Suppressor macrophage (primary cell): ENCODE data around the gene VWA8.
A peak's percentile ranks its signal among the peaks of the same experiment; 100 is the strongest.

Experiments
- DNase-seq, 4 experiments: peaks; one replicate each; pipeline ENCODE4 v3.0.0-alpha.2; 2020 to 2022

Gene VWA8

DNA sequence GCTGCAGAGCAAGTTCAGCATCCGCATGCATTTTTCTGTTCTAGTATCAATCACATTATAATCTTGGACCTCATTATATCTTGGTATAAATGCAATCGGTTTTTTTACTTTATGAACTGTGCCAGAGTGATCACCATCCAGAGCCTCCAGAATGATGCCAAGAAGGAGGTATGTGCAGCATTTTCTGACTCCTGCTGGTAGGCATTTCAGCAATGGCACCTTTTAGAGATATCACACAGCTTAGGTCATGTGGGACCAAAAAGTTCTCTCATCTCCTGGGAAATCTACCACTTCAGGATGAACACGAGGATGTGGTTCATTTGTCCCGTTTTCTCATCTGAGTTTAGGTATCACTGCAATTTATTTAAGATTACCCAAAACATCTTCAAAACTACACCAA, 220.4 kb downstream of the VWA8 start:
- DNase-seq: no peak

DNA sequence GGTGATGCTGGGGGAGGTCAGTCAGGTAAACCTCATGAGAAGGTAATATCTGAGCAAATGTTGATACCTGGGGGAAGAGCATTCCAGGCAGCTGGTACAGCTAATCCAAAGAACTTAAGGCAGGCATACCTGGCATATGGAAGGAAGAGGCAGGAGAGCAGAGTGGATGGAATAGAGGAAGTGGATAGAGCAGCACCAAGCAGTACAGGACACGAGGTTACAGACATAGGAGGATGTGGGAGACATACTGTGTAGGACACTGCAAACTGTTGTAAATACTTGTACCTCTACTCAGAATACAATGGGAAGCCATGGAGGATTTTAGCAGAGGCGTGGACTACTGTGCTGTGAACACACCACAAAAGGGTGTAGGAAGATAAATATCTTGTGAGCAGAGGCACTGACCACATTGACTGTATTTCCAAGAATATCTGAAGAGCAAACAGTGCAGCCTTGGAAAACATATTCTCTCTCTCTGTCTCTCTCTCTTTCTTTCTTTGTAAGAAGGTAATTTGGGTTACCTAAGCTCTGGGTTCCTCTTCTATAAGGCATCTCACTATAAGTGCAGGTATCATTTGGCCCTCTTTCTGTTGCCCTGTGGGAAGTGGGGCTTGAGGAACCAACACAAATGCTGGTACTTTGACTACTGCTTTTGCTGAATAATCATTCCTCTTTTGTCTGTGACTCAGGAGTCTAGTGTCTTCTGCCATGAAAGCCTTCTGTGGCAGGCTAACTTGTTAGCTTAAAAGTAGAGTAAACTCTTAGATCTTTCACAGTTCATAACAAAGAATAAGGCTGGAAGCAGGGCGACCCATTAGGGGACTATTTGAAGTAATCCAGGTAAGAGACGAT, 238.0 kb downstream of the VWA8 start:
- DNase-seq: peak in 2 of 4 experiments; percentile 12 to 37

DNA sequence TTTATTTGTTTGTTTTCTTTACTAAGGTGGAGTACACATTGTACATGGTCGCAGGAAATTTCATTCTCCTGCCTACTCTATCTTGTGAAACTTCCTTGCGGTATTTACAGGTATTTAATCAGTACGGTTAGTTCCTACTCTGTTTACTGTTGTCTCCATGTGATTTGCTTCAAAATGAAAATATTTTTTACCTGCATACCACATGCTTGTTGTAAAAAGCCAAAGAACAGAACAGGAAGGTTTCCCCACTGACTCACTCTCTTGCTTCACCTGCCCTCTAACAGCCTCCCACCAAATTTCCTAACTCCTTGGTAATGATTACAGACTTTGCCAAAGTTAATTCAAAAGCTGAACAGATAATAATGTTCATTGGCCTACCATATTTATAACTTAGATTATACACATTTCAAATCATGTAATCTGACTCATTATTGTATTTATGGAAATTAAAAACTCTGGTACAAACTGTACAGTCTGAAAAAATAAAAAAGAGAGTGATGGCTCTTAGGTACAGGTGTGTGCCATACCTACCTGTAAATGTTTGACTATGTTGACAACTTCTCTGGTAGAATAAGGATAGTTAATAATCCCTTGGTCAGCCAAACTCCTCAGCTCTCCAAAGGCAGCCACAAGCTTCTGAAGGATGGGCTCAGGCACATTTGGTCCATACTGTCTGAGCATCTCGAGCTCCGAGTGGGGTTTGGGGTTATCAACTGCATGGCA, 239.9 kb downstream of the VWA8 start:
- no peak for DNase-seq

DNA sequence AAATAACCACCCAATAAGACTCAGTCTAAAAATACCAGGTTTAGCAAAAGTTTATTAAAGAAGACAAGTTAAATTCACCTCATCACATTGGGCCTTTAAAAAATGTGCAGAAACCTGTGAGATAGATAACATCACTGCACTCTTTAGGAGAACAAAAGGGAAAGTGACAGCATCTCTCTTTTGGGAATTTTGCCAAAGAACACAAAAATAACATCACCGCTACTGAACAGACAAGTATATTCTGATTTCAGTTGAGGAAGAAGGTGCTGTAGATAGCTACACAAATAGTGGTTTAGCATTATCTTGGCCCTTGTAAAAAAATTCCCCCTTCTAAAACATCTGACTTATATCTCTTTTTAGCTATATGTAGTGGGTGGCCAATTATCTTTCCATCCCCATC, 244.7 kb downstream of the VWA8 start:
- no peak for DNase-seq

DNA sequence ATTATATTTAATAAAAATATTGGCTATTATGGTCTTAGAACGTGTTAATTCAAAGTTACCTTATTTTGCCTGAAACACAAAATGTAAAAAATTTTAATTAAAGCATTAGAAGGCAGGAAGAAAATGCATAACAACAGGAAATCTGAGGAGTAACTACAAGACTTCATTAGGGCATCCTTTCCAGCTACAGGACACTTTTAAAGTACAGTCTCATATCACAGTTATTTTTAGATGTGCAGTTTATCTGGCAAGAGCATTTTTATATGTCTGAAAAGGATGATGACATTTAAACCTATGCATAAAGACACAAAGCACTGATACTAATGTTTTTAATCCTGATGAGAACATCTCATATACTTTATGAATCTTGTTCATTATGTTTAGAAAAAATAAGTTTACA, 247.5 kb downstream of the VWA8 start:
- no peak for DNase-seq

DNA sequence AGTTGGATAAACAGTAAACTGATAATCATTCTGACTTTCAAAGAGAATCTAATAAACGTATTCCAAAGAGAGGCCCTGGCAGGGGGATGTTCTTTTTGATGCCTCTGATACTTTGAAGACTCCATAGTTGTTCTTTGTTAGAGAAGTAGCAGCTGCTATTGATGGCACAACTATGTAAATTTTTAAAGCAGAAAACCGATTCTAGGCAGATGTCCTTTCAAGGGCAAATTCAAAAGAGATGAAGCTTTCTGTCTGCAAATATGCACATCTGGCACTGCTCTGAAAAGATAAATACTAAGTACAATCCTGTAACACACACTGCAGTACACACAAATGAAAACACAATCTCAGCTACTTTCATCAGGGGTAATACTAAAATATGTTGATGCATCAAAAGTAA, 250.1 kb downstream of the VWA8 start:
- DNase-seq: no peak

DNA sequence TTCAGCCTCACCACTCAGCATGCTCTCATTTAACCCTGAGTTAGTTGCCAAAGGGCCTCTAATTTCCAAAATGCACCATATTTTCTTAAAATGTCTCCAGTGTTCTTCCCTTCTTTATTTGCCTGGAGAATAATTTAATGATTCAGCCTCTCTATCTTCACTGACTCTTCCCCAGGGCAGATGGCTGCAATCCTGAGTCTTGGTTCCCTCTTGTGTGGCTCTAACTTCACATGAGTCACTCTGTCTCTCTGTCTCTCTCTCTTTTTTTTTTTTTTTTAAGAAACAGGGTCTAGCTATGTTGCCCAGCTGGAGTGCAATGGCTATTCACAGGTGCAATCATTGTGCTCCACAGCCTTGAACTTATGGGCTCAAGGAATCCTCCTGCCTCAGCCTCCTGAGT, 251.4 kb downstream of the VWA8 start:
- DNase-seq: peak in 2 of 4 experiments; percentile 15 to 20

DNA sequence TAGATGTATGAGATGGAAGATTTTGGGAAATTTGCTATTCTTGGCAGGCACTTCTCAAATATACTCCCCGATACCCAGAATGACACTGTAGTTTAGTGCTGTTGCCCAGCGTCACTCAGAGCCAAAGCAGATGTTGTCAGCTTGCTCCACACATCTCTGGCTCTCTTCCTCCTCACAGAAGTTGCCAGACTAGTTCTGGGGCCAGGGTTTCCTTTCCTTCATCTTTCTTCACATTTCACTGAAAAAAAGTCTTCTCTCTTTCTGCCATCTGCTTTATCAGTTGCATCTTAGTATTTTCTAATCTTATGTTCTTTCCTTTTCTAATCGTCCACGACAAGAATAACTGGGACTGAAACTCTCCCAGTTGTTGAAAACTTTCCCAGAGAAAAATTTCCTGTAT, 252.2 kb downstream of the VWA8 start:
- DNase-seq: no peak

DNA sequence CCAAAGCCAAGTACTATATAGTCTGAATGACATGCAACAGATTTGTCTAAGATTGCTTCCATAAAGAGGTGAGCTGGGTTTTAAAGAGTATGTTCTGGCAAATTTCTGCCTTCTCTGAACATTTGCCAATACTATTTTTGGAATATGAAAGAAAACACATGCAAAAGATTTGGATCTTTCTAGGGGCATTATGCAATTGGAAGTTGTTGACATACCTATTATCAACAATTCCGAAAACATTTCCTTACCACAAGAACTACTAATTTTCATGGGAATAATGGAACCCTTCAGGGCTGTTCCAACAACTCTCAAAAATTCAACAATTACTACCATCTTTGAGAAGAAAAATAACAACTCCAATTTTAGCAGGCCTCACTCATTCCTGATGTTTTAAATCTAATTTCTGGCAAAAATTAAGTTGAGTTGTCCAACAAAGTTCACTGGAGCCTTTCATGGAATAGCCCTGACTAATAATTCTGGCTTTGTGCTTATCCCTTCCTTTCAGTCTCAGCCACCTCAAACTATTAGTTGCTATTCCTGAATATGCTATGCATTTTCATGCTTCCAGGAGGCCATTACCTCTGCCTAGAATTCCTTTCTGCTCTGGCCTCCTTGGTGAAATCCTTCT, 253.6 kb downstream of the VWA8 start:
- no peak for DNase-seq

DNA sequence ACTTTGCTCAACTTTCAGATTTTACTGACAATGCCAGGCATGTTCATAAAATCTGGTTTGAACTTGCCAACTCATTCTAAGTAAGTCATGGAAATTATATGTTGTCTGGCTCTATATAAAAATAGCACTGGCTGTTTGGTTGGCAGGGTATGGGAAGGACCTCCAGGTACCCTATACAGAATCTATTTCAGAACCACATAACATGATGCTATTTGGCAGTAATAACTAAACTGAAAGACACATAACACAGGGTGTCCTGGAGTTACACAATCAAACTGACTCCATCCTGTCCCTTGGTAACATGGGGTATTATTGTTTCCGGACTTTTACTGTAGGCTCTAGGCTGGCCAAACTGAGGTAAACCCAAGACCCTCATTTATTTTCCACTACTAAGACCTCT, 254.8 kb downstream of the VWA8 start:
- no peak for DNase-seq

DNA sequence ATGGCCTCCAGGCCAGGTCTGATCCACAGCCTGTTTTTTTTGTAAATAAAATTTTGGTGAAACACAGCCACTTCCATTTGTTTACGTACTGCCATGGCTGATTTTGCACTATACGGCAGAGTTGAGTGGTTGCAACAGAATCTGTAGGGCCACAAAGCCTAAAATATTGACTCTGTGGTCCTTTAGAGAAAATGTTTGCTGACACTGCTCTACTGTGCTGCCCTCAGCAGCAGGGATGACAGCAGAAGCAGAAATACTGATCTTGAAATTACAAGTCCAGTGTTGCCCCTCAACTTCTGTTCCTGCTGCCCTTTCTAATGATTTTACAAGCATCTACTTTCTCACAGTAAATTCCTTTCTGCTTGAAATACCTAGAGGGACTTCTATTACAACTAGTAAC, 258.4 kb downstream of the VWA8 start:
- DNase-seq: no peak

DNA sequence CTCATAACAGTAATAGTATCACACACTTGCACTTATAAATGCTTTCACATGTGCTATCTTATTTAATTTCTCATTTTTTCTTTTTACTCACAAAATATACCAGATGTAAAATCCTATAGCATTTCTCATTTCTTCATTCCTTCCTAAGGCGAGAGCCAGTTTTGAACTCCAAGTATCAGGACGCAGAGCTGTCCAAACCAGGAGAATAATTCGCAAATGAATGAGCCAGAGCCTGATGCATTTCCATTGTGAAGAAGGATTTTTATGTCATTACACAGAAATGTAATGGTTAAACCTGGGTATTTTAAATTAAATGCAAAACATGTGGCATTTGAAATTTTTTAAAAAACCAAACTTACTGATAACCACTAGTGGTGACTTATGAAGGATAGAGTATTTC, 259.2 kb downstream of the VWA8 start:
- DNase-seq: no peak

DNA sequence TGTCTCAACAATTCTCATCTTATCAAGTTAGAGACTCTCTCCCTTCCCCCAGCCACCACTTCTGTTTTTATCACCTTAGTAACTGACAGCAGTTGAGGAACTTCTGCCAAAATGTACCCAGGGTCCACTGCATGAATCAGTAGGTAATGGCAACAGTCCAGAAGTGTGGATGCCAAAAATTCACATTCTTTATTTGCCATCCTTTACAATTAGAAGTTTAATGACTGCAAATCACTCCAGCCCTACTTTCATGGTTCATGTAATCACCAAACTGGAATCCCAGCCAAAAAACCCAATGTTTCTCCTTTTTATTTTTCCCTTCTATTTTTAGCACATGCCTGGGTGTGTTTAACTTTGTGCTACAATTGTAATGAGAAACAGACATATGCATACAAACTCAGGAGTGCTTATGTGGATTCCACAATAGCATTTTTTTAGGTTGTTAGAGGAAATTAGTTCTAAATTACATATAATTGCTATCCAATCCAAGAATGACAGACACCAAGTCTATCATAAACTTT, 260.1 kb downstream of the VWA8 start:
- DNase-seq: peak; percentile 20 to 45 (median 38)

DNA sequence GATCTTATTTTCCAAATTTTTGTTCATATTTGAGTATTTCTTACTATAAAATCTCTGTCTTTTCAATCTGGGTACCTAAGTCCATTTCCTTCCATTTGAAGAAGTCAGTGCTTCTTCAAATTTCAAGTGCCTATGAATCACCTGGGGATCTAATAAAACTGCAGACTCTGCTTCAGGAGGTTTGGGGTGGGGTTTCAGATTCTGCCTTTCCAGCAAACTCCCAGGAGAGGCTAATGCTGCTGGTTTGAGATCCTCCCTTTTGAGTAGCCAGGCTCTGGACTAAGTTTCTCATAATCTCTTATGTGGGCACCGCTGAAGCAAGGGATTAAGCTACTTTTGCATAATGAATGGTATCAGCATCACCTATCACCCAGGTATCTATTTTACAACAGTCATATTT, 261.1 kb downstream of the VWA8 start:
- DNase-seq: no peak

DNA sequence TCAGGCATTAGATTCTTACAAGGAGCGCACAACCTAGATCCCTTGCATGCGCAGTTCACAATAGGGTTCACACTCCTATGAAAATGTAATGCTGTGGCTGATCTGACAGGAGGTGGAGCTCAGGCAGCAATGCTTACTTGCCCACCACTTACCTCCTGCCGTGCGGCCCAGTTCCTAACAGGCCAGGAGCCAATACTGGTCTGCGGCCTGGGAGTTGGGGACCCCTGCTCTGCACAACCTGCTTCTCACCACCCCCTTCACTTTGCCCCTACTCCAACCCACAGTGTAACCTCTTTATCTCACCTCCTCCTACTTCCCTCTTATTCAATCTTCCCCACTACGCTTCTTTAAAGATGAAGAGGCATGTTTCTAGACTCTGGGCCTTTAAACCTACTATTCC, 263.3 kb downstream of the VWA8 start:
- no peak for DNase-seq

DNA sequence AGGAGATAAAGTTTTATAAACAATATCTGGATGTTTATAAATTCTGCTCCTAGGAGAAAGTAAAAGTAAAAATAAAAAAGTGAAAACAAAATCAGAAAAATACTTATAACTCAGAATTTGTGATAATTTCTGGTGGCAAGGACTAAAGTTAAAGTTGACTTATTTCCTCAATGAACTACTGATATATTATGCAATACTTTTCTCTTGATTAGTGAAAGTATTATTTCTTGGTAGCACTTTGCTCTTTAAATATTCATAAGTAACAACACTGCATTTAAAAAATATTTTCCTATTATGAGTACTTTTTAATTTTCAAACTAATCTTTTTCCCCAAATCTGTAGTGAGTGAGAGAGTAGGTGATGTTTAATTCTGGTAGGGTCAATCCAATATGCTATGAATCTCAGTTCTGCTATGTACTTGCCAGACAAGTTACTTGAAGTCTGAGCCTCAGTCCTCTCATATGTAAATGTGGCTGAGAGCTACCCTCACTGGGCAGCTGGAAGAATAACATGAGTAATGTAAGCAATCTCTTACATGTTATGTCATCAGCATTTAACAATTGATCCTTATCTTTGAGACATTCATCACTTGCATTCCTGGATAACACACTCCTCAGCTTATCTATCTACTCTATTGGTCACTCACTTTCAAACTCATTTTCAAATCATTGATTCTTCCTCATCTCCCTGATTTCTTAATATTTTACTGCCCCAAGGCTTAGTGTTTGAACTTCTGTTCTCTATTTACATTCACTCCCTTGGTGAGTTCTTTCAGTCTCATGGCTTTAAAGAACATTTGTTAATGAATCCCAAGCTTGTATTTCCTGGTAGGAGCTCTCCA, 264.5 kb downstream of the VWA8 start:
- no peak for DNase-seq

DNA sequence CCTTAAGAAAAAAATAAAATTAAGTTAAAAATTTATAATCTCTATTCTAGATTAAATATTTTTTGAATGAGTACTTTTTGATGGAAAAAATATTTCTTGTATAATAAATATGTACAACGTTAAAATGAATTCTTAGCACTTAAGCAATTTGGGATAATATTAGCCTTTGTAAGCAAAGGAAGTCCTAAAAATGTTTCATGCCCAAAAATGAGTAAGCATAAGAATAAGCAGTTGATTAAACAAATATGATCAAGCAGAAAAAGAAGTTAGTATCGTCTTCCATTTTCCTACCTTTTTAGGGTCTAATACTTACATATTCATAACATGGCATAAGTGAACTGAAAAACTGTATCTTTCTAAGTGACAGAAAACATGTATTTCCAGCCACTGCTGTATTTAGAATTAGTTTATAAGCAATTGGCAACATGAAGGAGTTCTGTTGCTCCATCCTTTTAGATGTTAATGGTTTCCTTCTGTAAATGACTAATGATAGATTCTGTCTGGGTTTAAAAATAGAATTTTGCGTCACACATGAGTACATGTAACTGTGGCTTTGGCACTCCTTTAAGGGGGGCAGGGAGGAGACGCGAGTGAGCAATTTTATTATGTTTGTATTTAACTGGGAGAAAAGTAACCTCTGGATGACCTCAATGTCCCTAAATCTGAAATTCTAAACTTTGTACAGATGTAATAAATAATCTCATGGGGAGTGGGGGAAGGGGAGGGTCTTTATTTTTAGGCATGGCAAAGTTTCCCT, 266.2 kb downstream of the VWA8 start:
- peak; percentile 17 to 82 (median 50) for DNase-seq

DNA sequence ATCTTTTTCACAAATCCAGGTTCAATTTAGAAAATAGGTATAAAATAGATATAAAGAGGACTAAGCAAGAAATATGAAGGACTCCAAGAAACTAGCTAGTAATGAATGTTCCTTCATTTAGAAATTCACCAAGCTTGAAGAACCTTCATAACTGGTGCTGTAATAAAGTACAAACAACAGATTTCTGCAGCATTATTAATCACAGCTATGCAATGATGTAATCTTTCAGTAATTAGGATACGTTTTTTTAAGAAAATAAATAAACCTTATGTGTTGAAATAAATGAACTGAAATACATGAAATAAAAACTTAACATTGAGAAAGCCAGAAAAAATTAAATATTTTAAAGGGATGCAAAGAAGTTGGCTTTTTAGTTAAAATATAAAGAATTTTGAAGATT, 267.5 kb downstream of the VWA8 start:
- no peak for DNase-seq

DNA sequence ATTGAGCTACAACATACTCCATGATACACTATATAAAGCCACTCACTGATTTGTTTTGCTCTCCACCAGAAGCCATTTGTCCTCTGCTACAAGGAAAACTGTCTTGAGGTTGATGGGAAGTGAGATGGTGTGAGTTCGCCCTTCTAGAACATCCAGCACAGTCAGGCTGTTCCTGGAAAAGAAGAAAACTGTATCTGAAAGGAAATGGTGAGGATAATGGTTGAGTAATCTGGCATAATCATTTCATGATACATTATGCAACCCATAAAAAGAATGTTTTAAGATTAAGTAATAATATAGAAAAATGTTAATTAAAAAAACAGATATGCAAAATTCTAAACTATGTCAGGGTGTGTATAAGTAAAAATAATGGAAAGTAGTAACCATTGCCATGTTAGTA, 269.6 kb downstream of the VWA8 start:
- DNase-seq: no peak

DNA sequence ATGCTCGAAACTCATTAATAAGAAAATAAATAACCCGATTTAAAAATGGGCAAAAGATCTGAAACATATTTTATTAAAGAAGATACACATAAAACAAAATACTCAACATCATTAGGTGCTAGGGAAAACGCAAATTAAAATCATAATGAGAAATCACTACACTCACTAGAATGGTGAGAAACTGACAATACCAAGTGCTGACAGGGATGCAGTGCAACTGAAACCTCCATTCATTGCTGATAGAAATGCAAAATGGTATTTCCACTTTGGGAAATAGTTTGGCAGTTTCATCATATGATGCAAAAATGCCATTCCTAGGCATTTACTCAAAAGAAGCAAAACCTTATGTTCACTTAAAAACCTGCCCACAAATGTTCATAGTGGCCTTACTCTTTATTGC, 278.1 kb downstream of the VWA8 start:
- no peak for DNase-seq

DNA sequence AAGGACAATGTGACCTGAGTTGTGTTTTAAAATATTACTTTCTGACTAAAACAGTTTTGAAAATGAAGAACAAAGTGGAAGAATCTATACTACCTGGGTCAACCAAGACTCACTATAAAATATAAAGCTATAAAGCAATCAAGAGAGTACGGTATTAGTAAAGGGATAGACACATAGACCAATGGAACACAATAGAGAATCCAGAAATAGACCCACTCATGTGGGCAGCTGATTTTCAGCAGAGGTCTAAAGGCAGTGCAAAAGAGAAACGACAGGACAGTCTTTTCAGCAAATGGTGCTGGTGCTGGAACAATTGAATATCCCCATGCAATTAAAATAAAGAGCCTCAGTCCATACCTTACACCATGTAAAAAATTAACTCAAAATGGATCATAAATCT, 278.9 kb downstream of the VWA8 start:
- no peak for DNase-seq

DNA sequence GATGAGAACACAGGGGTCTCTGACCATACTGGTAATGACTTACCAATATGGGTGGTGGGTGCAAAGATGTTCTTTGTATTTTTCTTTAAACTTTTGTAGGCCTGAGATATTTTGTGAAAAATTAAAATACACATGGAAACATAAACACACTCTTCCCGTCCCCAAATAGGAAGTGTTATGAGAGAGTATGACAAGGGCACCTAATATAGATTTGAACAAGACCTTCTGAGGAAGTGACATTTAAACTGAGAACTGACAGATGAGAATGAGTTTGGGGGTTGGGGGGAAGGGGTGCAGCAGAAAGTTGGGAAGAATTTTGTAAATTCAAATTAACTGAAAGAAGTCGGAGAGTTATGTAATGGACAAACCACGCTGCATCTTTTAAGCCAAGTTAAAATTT, 279.3 kb downstream of the VWA8 start:
- peak in 2 of 4 experiments; percentile 15 to 31 for DNase-seq
